T-helper 1 cell (primary cell): ENCODE results near the gene ATL1.
"Not testable (repeated sequence)": the region's sequence is repeated elsewhere in the genome, so short reads cannot be mapped to it uniquely, and the experiment has no call there.

ENCODE experiments used
- DNase-seq, 5 donors: peaks; one replicate each; pipeline ENCODE4 v3.0.0-alpha.2; 2012 to 2020

Gene ATL1

GRCh38 chr14:50659327-50659974 lies 99.5 kb downstream of the ATL1 start:
- no peak for DNase-seq

GRCh38 chr14:50664579-50664978 lies 104.6 kb downstream of the ATL1 start:
- DNase-seq: not testable (repeated sequence)

- DNase-seq: not testable (repeated sequence)
Measured at GRCh38 chr14:50665300-50665699, 105.4 kb downstream of the ATL1 start.

GRCh38 chr14:50666772-50667683 lies 107.1 kb downstream of the ATL1 start:
- peak in 2 of 5 donors; percentile 9 to 11 for DNase-seq

GRCh38 chr14:50667684-50667995 lies 107.7 kb downstream of the ATL1 start:
- DNase-seq: peak in 2 of 5 donors; percentile 12 to 13

GRCh38 chr14:50667996-50668825 lies 108.3 kb downstream of the ATL1 start, which contains the start of gene SAV1:
Gene SAV1 (minus strand): TSS chr14:50668306. CDS start chr14:50667967, 339 bp downstream.
- peak; percentile 9 to 55 (median 28) for DNase-seq

- no peak for DNase-seq
Measured at GRCh38 chr14:50668826-50669143, 108.8 kb downstream of the ATL1 start.

GRCh38 chr14:50669441-50669986 lies 109.6 kb downstream of the ATL1 start:
- DNase-seq: no peak

- no peak for DNase-seq
Measured at GRCh38 chr14:50670196-50670865, 110.4 kb downstream of the ATL1 start.

- DNase-seq: no peak
Measured at GRCh38 chr14:50670866-50671256, 110.9 kb downstream of the ATL1 start.

GRCh38 chr14:50675597-50675996 lies 115.7 kb downstream of the ATL1 start:
- DNase-seq: no peak

- no peak for DNase-seq
Measured at GRCh38 chr14:50676814-50677516, 117.0 kb downstream of the ATL1 start.

- DNase-seq: no peak
Measured at GRCh38 chr14:50677527-50678063, 117.7 kb downstream of the ATL1 start.

- no peak for DNase-seq
Measured at GRCh38 chr14:50678163-50678562, 118.2 kb downstream of the ATL1 start.

GRCh38 chr14:50679674-50680073 lies 119.7 kb downstream of the ATL1 start:
- no peak for DNase-seq
